ENCODE data around the gene SCN9A. TPM values are rescaled to one million over a fixed set of nuclear protein-coding genes. Genes with fewer than 3 reads are reported as not detected.

Gene SCN9A
- polyA plus RNA-seq, 1 donor from 2014 or later, result 10.4 TPM

DNA sequence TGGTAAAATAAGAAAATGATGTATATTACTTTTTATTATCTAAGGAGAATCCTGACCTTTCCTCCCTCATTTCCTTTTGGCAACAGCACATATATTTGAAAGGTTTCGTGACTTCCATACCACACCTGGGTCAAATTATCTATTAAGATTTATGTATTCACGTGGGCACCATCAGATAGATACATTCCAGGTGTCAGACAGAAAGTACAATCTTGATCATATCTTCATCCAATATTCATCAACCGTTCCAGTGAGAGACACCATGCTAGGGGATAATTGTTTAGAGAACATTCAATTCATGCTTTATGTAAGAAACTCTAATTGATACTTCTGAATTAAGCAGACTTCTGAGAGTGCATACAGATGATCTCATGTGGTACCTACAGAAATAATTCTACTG lies 73.7 kb downstream of the SCN9A start:
- no peak overlapping the region for H3K27ac ChIP-seq (ENCODE audit: low read length)
- TF ChIP-seq POLR2AphosphoS5 (IDR thresholded peaks at IDR 0.05) (no peak), EZH2 (IDR thresholded peaks at IDR 0.05; ENCODE audit: borderline replicate concordance, insufficient read depth, low read length, poor library complexity, severe bottlenecking) (no peak), EP300 (conservative IDR thresholded peaks at IDR 0.05; ENCODE audit: poor library complexity, severe bottlenecking) (no peak), MXI1 (conservative IDR thresholded peaks at IDR 0.05; ENCODE audit: poor library complexity, severe bottlenecking) (no peak), SMC3 (conservative IDR thresholded peaks at IDR 0.05; ENCODE audit: poor library complexity) (no peak), TAF1 (IDR thresholded peaks at IDR 0.05; ENCODE audit: low read depth) (no peak), RAD21 (conservative IDR thresholded peaks at IDR 0.05) (no peak)
- TF ChIP-seq, protein P1, sequence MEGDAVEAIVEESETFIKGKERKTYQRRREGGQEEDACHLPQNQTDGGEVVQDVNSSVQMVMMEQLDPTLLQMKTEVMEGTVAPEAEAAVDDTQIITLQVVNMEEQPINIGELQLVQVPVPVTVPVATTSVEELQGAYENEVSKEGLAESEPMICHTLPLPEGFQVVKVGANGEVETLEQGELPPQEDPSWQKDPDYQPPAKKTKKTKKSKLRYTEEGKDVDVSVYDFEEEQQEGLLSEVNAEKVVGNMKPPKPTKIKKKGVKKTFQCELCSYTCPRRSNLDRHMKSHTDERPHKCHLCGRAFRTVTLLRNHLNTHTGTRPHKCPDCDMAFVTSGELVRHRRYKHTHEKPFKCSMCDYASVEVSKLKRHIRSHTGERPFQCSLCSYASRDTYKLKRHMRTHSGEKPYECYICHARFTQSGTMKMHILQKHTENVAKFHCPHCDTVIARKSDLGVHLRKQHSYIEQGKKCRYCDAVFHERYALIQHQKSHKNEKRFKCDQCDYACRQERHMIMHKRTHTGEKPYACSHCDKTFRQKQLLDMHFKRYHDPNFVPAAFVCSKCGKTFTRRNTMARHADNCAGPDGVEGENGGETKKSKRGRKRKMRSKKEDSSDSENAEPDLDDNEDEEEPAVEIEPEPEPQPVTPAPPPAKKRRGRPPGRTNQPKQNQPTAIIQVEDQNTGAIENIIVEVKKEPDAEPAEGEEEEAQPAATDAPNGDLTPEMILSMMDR (IDR thresholded peaks at IDR 0.05; ENCODE audit: poor library complexity, severe bottlenecking), result no peak
- TF ChIP-seq, protein P2, sequence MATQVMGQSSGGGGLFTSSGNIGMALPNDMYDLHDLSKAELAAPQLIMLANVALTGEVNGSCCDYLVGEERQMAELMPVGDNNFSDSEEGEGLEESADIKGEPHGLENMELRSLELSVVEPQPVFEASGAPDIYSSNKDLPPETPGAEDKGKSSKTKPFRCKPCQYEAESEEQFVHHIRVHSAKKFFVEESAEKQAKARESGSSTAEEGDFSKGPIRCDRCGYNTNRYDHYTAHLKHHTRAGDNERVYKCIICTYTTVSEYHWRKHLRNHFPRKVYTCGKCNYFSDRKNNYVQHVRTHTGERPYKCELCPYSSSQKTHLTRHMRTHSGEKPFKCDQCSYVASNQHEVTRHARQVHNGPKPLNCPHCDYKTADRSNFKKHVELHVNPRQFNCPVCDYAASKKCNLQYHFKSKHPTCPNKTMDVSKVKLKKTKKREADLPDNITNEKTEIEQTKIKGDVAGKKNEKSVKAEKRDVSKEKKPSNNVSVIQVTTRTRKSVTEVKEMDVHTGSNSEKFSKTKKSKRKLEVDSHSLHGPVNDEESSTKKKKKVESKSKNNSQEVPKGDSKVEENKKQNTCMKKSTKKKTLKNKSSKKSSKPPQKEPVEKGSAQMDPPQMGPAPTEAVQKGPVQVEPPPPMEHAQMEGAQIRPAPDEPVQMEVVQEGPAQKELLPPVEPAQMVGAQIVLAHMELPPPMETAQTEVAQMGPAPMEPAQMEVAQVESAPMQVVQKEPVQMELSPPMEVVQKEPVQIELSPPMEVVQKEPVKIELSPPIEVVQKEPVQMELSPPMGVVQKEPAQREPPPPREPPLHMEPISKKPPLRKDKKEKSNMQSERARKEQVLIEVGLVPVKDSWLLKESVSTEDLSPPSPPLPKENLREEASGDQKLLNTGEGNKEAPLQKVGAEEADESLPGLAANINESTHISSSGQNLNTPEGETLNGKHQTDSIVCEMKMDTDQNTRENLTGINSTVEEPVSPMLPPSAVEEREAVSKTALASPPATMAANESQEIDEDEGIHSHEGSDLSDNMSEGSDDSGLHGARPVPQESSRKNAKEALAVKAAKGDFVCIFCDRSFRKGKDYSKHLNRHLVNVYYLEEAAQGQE (IDR thresholded peaks at IDR 0.05; ENCODE audit: borderline replicate concordance), result no peak

DNA sequence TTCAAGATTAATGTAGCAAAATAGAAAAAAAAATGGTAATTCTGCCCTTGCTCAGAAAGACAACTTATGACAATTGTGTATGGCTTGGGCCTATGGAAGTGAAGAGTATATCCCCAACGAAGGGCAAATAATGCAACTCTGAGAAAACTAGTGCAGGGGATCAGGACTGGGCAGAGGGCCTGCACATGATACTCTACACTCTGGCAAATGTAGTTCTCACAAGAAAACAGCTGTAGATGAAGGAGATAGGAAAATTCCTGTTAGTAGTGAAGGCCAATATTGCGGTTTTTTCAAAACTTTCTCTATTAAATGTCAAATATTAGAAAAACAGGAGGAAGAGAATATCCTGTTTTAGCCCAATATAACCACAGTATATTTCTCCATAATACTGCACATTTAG lies 77.8 kb downstream of the SCN9A start:
- TF ChIP-seq TAF1 (IDR thresholded peaks at IDR 0.05; ENCODE audit: low read depth), result no peak
- no peak for TF ChIP-seq MXI1 (conservative IDR thresholded peaks at IDR 0.05; ENCODE audit: poor library complexity, severe bottlenecking)
- TF ChIP-seq POLR2AphosphoS5 (IDR thresholded peaks at IDR 0.05), result no peak
- TF ChIP-seq, protein P2 (IDR thresholded peaks at IDR 0.05; ENCODE audit: borderline replicate concordance), result no peak
- TF ChIP-seq SMC3 (conservative IDR thresholded peaks at IDR 0.05; ENCODE audit: poor library complexity), result no peak
- TF ChIP-seq EP300 (conservative IDR thresholded peaks at IDR 0.05; ENCODE audit: poor library complexity, severe bottlenecking), result no peak
- TF ChIP-seq, protein P1 (IDR thresholded peaks at IDR 0.05; ENCODE audit: poor library complexity, severe bottlenecking), result no peak
- TF ChIP-seq RAD21 (conservative IDR thresholded peaks at IDR 0.05), result no peak
- no peak for TF ChIP-seq EZH2 (IDR thresholded peaks at IDR 0.05; ENCODE audit: borderline replicate concordance, insufficient read depth, low read length, poor library complexity, severe bottlenecking)
- Histone ChIP-seq H3F3A (ENCODE audit: insufficient read depth, low read length, poor library complexity, severe bottlenecking) (no peaks in the 10 kb centered on the region), H3K27ac (ENCODE audit: low read length) (no peak overlapping the region), H3K36me3 (ENCODE audit: insufficient read depth, low read length) (no peaks in the 10 kb centered on the region), H3K4me2 (ENCODE audit: low read length) (no peak overlapping the region), H3K9me2 (ENCODE audit: insufficient read depth, low read length) (no peaks in the 10 kb centered on the region), H3K9me3 (ENCODE audit: low read length) (no peaks in the 10 kb centered on the region), H3K27me3 (ENCODE audit: insufficient read depth, low read depth, low read length) (no peaks in the 10 kb centered on the region), H3K9ac (ENCODE audit: low read length) (no peak overlapping the region), H3K4me3 (ENCODE audit: low read length) (no peak overlapping the region), H4K20me1 (ENCODE audit: insufficient read depth) (no peaks in the 10 kb centered on the region), H2AFZ (ENCODE audit: low read depth, low read length) (no peak overlapping the region), H3K79me2 (replicated peaks; ENCODE audit: insufficient read depth, low read length) (no peaks in the 10 kb centered on the region)

More for the DNA sequence above, 73.7 kb downstream of the SCN9A start:
- Histone ChIP-seq H3F3A (ENCODE audit: insufficient read depth, low read length, poor library complexity, severe bottlenecking) (no peaks in the 10 kb centered on the region), H3K9me2 (ENCODE audit: insufficient read depth, low read length) (no peaks in the 10 kb centered on the region), H3K9ac (ENCODE audit: low read length) (no peak overlapping the region), H3K4me3 (ENCODE audit: low read length) (no peak overlapping the region), H2AFZ (ENCODE audit: low read depth, low read length) (no peak overlapping the region), H3K4me2 (ENCODE audit: low read length) (no peak overlapping the region), H4K20me1 (ENCODE audit: insufficient read depth) (no peaks in the 10 kb centered on the region), H3K36me3 (ENCODE audit: insufficient read depth, low read length) (no peaks in the 10 kb centered on the region), H3K27me3 (ENCODE audit: insufficient read depth, low read depth, low read length) (no peaks in the 10 kb centered on the region), H3K9me3 (ENCODE audit: low read length) (no peaks in the 10 kb centered on the region), H3K79me2 (replicated peaks; ENCODE audit: insufficient read depth, low read length) (no peaks in the 10 kb centered on the region)
